ENCODE data around the gene LAMC2. TPM values are rescaled to one million over a fixed set of nuclear protein-coding genes. Genes with fewer than 3 reads are reported as not detected.

The LAMC2 gene
- total and polyA plus RNA-seq, 2 of the 8 experiments (the other 6 are each of a cell fraction or from before 2014, with no cell fraction given): 4.6 to 12.9 TPM

- TF ChIP-seq BACH1 (IDR thresholded peaks at IDR 0.05; ENCODE audit: low read length) (no peak), RXRA (IDR thresholded peaks at IDR 0.05; ENCODE audit: insufficient read depth, low read depth, low read length) (no peak), BRCA1 (IDR thresholded peaks at IDR 0.05; ENCODE audit: low read depth, low read length) (no peak)
Observed at GRCh38 chr1:183138301-183138700, 47.8 kb upstream of the LAMC2 start (continued).
